Measurements from ENCODE around the gene KCNQ1. TPM values are rescaled to one million over a fixed set of nuclear protein-coding genes. Genes with fewer than 3 reads are reported as not detected.
A peak's percentile ranks its signal among the peaks of the same experiment; 100 is the strongest.

Gene KCNQ1
- total and polyA plus RNA-seq, 2 experiments from 2014 or later: 0.45 to 0.87 TPM

DNA sequence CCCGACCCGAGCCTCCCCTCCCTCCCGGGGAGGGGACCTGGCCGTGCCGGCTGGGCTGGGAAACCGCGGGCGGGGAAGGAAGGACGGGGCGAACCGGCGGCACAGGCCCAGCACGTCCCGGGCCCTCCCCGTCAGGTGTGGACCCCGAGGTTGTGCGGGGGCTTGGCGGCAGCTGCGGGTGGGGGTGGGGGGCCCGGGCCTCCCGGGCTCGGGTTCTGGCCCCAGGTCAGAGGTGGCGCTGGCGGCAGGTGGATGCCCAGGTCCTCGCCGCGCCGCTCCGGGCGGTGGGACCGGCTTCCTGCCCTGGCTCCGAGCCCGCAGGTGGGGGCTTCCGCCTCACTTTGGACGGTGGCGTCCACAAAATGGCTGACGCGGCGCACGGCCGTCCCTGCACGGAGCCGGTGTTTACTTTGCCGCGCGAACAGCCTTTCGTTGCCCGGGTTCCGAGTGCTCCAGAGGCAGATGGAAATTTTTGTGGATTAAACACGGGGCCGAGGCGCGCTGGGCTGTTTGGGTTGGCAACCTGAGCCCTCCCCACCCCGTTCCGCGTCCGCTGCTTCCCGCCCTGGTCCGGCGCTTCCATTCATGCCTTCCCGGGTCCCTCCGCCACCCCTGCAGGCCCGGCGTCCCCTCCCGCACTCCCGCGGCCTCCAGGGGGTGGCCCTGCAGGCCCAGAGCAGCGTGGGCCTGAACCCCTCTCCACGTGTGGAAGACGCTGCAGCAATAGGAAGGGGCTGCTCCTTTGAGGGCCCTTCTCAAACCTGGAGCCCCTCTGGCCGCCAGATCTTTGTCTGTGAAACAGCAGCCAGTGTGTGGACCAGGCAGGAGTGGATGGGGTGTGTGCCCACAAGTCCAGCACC lies 346.9 kb downstream of the KCNQ1 start:
- ATAC-seq (peak; percentile 61), DNase-seq (ENCODE audit: low spot score) (peak; percentile 66)
- H3K27ac ChIP-seq (ENCODE audit: low read depth): no peak overlapping the region
- H3K36me3 Mint-ChIP-seq (ENCODE audit: low read depth): peaks cover 1% of the 10 kb centered on the region
- H3K79me2 ChIP-seq (replicated peaks; ENCODE audit: insufficient read depth): no peaks in the 10 kb centered on the region
- H3K4me1 Mint-ChIP-seq: peaks cover 18% of the 10 kb centered on the region
- H3K4me3 Mint-ChIP-seq: peak overlapping the region; percentile 66
- H3K27ac Mint-ChIP-seq: no peak overlapping the region
- H3K9me2 ChIP-seq (ENCODE audit: insufficient read depth): no peaks in the 10 kb centered on the region
- peak overlapping the region; percentile 53 for H3K4me3 ChIP-seq
- H3F3A ChIP-seq (replicated peaks; ENCODE audit: low read depth): no peaks in the 10 kb centered on the region
- TF ChIP-seq ZNF331 (CRISPR knock-in tag; IDR thresholded peaks at IDR 0.05; ENCODE audit: low read depth) (no peak), CREB1 (CRISPR knock-in tag; IDR thresholded peaks at IDR 0.05; ENCODE audit: low read depth) (no peak), POLR2AphosphoS5 (IDR thresholded peaks at IDR 0.05; ENCODE audit: low read depth) (peak; percentile 57)
- no peaks in the 10 kb centered on the region; the same call in 1 of the 2 replicates for H3K36me3 ChIP-seq (ENCODE audit: insufficient read depth)
- H3K4me2 ChIP-seq: peak overlapping the region; percentile 77
- peaks cover 56% of the 10 kb centered on the region for H3K27me3 Mint-ChIP-seq (ENCODE audit: insufficient read depth, low read depth, poor library complexity)
- peaks cover 8% of the 10 kb centered on the region for H3K4me1 ChIP-seq (ENCODE audit: insufficient read depth)
- H4K20me1 ChIP-seq (replicated peaks; ENCODE audit: insufficient read depth): no peaks in the 10 kb centered on the region
- peaks cover 44% of the 10 kb centered on the region for H3K27me3 ChIP-seq (ENCODE audit: insufficient read depth)
- H2AFZ ChIP-seq: peak overlapping the region; percentile 97
- H3K9me3 Mint-ChIP-seq: peaks cover 5% of the 10 kb centered on the region

DNA sequence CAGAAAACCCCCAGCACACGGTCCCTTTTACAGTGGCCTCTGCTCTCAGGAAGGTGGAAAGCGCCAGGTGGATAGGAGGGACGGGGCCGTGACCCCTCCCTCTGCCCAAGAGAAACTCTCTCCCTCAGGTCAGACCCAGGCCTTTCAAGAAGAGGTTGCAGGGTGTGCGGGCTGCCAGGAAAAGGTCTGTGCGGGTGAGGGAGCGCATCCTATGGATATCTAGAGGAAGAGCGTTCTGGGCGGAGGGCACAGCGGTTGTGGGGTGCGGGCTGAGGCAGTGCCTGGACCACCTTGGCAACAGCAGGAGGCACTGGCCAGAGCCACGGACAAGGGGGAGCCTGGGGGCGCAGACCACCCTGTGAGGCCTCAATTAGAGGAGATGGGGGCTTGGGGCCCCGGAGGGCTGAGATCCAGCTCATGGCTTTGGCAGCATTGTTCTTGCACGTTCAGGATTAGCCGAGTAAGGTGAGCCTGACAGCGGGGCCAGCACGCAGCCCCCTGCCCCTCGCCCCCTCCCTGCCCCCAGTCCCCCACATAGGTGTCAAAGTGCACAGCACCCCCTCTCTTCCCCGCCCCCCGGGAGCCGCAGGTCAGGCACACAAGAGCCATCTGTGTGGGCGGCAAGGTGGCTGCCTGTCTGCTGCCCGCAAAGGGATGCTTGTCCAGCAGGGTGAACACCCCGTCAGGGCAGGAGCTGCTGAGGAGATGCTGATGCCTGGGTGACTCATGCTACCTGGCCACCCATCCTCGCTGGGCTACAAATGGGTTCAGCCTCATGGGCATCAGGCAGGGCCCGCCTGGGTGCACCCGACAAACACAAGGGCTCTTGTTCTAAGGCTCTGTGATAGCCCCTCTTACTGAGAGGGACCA lies 347.8 kb downstream of the KCNQ1 start:
- Histone ChIP-seq H2AFZ (peak overlapping the region; percentile 97), H3K9me2 (ENCODE audit: insufficient read depth) (no peaks in the 10 kb centered on the region), H4K20me1 (replicated peaks; ENCODE audit: insufficient read depth) (no peaks in the 10 kb centered on the region), H3K4me2 (peak overlapping the region; percentile 77), H3K79me2 (replicated peaks; ENCODE audit: insufficient read depth) (no peaks in the 10 kb centered on the region), H3K36me3 (ENCODE audit: insufficient read depth) (no peaks in the 10 kb centered on the region), H3F3A (replicated peaks; ENCODE audit: low read depth) (no peaks in the 10 kb centered on the region), H3K4me1 (ENCODE audit: insufficient read depth) (peaks cover 8% of the 10 kb centered on the region), H3K27ac (ENCODE audit: low read depth) (no peak overlapping the region), H3K27me3 (ENCODE audit: insufficient read depth) (peaks cover 37% of the 10 kb centered on the region), H3K4me3 (peak overlapping the region; percentile 53; the same call in 1 of the 2 replicates)
- DNase-seq (ENCODE audit: low spot score): peak; percentile 47
- Mint-ChIP-seq H3K4me1 (peaks cover 18% of the 10 kb centered on the region), H3K36me3 (ENCODE audit: low read depth) (no peaks in the 10 kb centered on the region; the same call in 2 of the 3 replicates), H3K27me3 (ENCODE audit: insufficient read depth, low read depth, poor library complexity) (peaks cover 59% of the 10 kb centered on the region), H3K4me3 (peak overlapping the region; percentile 66; the same call in 2 of the 3 replicates), H3K27ac (no peak overlapping the region), H3K9me3 (no peaks in the 10 kb centered on the region)
- peak; percentile 15 for ATAC-seq
- TF ChIP-seq, protein P1, sequence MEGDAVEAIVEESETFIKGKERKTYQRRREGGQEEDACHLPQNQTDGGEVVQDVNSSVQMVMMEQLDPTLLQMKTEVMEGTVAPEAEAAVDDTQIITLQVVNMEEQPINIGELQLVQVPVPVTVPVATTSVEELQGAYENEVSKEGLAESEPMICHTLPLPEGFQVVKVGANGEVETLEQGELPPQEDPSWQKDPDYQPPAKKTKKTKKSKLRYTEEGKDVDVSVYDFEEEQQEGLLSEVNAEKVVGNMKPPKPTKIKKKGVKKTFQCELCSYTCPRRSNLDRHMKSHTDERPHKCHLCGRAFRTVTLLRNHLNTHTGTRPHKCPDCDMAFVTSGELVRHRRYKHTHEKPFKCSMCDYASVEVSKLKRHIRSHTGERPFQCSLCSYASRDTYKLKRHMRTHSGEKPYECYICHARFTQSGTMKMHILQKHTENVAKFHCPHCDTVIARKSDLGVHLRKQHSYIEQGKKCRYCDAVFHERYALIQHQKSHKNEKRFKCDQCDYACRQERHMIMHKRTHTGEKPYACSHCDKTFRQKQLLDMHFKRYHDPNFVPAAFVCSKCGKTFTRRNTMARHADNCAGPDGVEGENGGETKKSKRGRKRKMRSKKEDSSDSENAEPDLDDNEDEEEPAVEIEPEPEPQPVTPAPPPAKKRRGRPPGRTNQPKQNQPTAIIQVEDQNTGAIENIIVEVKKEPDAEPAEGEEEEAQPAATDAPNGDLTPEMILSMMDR (conservative IDR thresholded peaks at IDR 0.05; ENCODE audit: low read depth in 2 of 2): no peak
- TF ChIP-seq, protein P2, sequence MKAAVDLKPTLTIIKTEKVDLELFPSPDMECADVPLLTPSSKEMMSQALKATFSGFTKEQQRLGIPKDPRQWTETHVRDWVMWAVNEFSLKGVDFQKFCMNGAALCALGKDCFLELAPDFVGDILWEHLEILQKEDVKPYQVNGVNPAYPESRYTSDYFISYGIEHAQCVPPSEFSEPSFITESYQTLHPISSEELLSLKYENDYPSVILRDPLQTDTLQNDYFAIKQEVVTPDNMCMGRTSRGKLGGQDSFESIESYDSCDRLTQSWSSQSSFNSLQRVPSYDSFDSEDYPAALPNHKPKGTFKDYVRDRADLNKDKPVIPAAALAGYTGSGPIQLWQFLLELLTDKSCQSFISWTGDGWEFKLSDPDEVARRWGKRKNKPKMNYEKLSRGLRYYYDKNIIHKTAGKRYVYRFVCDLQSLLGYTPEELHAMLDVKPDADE (IDR thresholded peaks at IDR 0.05): no peak
- TF ChIP-seq CREB1 (CRISPR knock-in tag; IDR thresholded peaks at IDR 0.05; ENCODE audit: low read depth) (no peak), STAT1 (IDR thresholded peaks at IDR 0.05; ENCODE audit: unreplicated experiment) (no peak), NANOG (IDR thresholded peaks at IDR 0.05; ENCODE audit: borderline replicate concordance) (no peak), POLR2AphosphoS5 (IDR thresholded peaks at IDR 0.05; ENCODE audit: low read depth) (no peak), EZH2 (IDR thresholded peaks at IDR 0.05; ENCODE audit: low read depth, unreplicated experiment) (no peak)
- TF ChIP-seq, protein P3, sequence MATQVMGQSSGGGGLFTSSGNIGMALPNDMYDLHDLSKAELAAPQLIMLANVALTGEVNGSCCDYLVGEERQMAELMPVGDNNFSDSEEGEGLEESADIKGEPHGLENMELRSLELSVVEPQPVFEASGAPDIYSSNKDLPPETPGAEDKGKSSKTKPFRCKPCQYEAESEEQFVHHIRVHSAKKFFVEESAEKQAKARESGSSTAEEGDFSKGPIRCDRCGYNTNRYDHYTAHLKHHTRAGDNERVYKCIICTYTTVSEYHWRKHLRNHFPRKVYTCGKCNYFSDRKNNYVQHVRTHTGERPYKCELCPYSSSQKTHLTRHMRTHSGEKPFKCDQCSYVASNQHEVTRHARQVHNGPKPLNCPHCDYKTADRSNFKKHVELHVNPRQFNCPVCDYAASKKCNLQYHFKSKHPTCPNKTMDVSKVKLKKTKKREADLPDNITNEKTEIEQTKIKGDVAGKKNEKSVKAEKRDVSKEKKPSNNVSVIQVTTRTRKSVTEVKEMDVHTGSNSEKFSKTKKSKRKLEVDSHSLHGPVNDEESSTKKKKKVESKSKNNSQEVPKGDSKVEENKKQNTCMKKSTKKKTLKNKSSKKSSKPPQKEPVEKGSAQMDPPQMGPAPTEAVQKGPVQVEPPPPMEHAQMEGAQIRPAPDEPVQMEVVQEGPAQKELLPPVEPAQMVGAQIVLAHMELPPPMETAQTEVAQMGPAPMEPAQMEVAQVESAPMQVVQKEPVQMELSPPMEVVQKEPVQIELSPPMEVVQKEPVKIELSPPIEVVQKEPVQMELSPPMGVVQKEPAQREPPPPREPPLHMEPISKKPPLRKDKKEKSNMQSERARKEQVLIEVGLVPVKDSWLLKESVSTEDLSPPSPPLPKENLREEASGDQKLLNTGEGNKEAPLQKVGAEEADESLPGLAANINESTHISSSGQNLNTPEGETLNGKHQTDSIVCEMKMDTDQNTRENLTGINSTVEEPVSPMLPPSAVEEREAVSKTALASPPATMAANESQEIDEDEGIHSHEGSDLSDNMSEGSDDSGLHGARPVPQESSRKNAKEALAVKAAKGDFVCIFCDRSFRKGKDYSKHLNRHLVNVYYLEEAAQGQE (IDR thresholded peaks at IDR 0.05; ENCODE audit: unreplicated experiment): no peak

Data from GM23338 (cell line).